Neural cell (in vitro differentiated cells): Measurements from ENCODE around the gene ACYP2. TPM values are rescaled to one million over a fixed set of nuclear protein-coding genes. Genes with fewer than 3 reads are reported as not detected.

ENCODE experiments used
- H2AFZ ChIP-seq: fragments of 200-600, 300-800 bp; sonication (generic), shearing (Covaris generic); 2 replicates; pipeline ENCODE4 v1.6.0; 2014; ENCODE audit warnings: low read depth, mild to moderate bottlenecking, antibody characterized with exemption, low read length, moderate library complexity
- H3F3A ChIP-seq: fragments of 200-600 bp; shearing (Covaris generic); 2 replicates; pipeline ENCODE4 v1.6.1; 2016; ENCODE audit warnings: mild to moderate bottlenecking, moderate library complexity, mixed read lengths, antibody characterized with exemption, low read length; ENCODE audit not compliant: insufficient read depth, poor library complexity, severe bottlenecking
- H3K27ac ChIP-seq: fragments of 200-600, 300-800 bp; sonication (generic), shearing (Covaris generic); 2 replicates; pipeline ENCODE4 v1.5.1; 2014; ENCODE audit warnings: mild to moderate bottlenecking, low read length, moderate library complexity
- H3K27me3 ChIP-seq: fragments of 300-800, 200-600 bp; sonication (generic), shearing (Covaris generic); 2 replicates; pipeline ENCODE4 v1.6.0; 2014; ENCODE audit warnings: mild to moderate bottlenecking, low read depth, low read length, moderate library complexity; ENCODE audit not compliant: insufficient read depth
- H3K36me3 ChIP-seq: fragments of 300-800, 200-600 bp; sonication (generic), shearing (Covaris generic); 2 replicates; pipeline ENCODE4 v1.5.1; 2014; ENCODE audit warnings: mild to moderate bottlenecking, antibody characterized with exemption, low read length, moderate library complexity; ENCODE audit not compliant: insufficient read depth
- H3K4me2 ChIP-seq: fragments of 300-800, 200-600 bp; sonication (generic), shearing (Covaris generic); 2 replicates; pipeline ENCODE4 v1.6.0; 2014; ENCODE audit warnings: mild to moderate bottlenecking, low read length
- H3K4me3 ChIP-seq: fragments of 300-800, 200-600 bp; sonication (generic), shearing (Covaris generic); 2 replicates; pipeline ENCODE4 v1.5.1; 2014; ENCODE audit warnings: mild to moderate bottlenecking, low read length, moderate library complexity
- H3K79me2 ChIP-seq: fragments of 200-600 bp; shearing (Covaris generic); replicated peaks from 2 replicates; pipeline ENCODE4 v1.6.0; 2014; ENCODE audit warnings: mild to moderate bottlenecking, low read length, moderate library complexity; ENCODE audit not compliant: insufficient read depth
- H3K9ac ChIP-seq: fragments of 300-800, 200-600 bp; sonication (generic), shearing (Covaris generic); 2 replicates; pipeline ENCODE4 v1.6.1; 2016; ENCODE audit warnings: mild to moderate bottlenecking, low read length, mixed read lengths
- H3K9me2 ChIP-seq: fragments of 200-600 bp; shearing (Covaris generic); 2 replicates; pipeline ENCODE4 v1.6.1; 2016; ENCODE audit warnings: mild to moderate bottlenecking, low read length, mixed read lengths; ENCODE audit not compliant: insufficient read depth
- H3K9me3 ChIP-seq: fragments of 200-600, 300-800 bp; sonication (generic), shearing (Covaris generic); 2 replicates; pipeline ENCODE4 v1.6.1; 2016; ENCODE audit warnings: mild to moderate bottlenecking, mixed run types, low read length, moderate library complexity, mixed read lengths
- H4K20me1 ChIP-seq: fragments of 200-600 bp; shearing (Covaris generic); 2 replicates; pipeline ENCODE4 v1.6.1; 2016; ENCODE audit warnings: mild to moderate bottlenecking, mixed run types; ENCODE audit not compliant: insufficient read depth
- EP300 ChIP-seq: fragments of 450-650 bp; conservative IDR thresholded peaks from 2 replicates; pipeline ENCODE4 v1.6.1; 2014; ENCODE audit warnings: antibody characterized with exemption, mild to moderate bottlenecking, moderate library complexity; ENCODE audit not compliant: poor library complexity, severe bottlenecking
- EZH2 ChIP-seq: fragments of 200-600, 300-800 bp; shearing (Covaris generic), sonication (generic); IDR thresholded peaks from 2 replicates; pipeline ENCODE4 v1.6.1; 2014; ENCODE audit warnings: antibody characterized with exemption, low read length, borderline replicate concordance, mild to moderate bottlenecking; ENCODE audit not compliant: insufficient read depth, poor library complexity, severe bottlenecking
- MXI1 ChIP-seq: fragments of 450-650 bp; conservative IDR thresholded peaks from 2 replicates; pipeline ENCODE4 v1.6.1; 2014; ENCODE audit warnings: antibody characterized with exemption, mild to moderate bottlenecking; ENCODE audit not compliant: poor library complexity, severe bottlenecking
- POLR2AphosphoS5 ChIP-seq: IDR thresholded peaks from 2 replicates; pipeline ENCODE4 v1.6.1; 2012
- RAD21 ChIP-seq: fragments of 450-650 bp; conservative IDR thresholded peaks from 2 replicates; pipeline ENCODE4 v1.6.1; 2014; ENCODE audit warnings: antibody characterized with exemption, mild to moderate bottlenecking, moderate library complexity
- SMC3 ChIP-seq: fragments of 450-650 bp; conservative IDR thresholded peaks from 2 replicates; pipeline ENCODE4 v1.6.1; 2014; ENCODE audit warnings: antibody characterized with exemption, mild to moderate bottlenecking, moderate library complexity; ENCODE audit not compliant: poor library complexity
- TAF1 ChIP-seq: IDR thresholded peaks from 2 replicates; pipeline ENCODE4 v1.6.1; 2012; ENCODE audit warnings: low read depth
- polyA plus RNA-seq: library from polyadenylated mRNA; depleted of rRNA; stranded (reverse); fragments of >200 nt; gene quantifications from 2 replicates; pipeline ENCODE4 v1.2.3, GENCODE V29; 2014
- TF ChIP-seq, protein P1 (sequence below): fragments of 450-650 bp; IDR thresholded peaks from 2 replicates; pipeline ENCODE4 v1.5.1; 2014; ENCODE audit warnings: antibody characterized with exemption, mild to moderate bottlenecking, moderate library complexity; ENCODE audit not compliant: poor library complexity, severe bottlenecking
- TF ChIP-seq, protein P2 (sequence below): IDR thresholded peaks from 2 replicates; pipeline ENCODE4 v1.6.1; 2012; ENCODE audit warnings: borderline replicate concordance

ACYP2 gene
- polyA plus RNA-seq, 1 donor from 2014 or later = 48.2 TPM

DNA sequence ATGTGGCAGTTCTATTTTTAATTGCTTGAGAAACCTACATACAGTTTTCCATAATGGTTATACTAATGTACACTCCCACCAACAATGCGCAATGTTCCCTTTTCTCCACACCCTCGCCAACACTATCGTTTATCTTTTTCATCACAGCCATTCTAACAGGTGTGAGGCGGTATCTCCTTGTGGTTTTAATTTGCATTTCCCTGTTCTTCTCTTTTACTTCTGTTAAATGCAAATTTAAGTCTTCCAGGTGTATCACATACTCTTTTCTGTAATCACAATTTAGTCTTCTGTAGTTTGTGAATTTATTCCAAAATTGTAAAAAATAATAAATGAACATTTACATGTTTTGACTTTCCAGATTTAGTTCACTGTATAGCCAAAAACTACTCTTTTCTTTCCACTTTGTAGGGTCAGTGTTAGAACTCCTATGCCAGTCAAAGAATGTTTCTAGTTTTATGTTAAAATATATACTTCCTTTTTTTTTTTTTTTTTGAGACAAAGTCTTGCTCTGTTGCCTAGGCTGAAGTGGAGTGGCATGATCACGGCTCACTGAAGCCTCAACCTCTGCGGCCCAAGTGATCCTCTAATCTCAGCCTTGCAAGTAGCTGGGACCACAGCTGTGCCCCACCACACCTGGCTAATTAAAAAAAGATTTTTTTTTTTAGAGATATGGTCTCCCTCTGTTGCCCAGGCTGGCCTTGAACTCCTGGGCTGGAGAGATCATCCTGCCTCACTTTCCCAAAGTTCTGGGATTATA lies 15.4 kb upstream of the ACYP2 start:
- Histone ChIP-seq H3K27me3 (no peaks in the 10 kb centered on the region), H3K9ac (no peak overlapping the region), H3K79me2 (no peaks in the 10 kb centered on the region), H3K36me3 (no peaks in the 10 kb centered on the region), H3K9me2 (no peaks in the 10 kb centered on the region), H3K27ac (no peak overlapping the region), H3F3A (no peaks in the 10 kb centered on the region), H2AFZ (no peak overlapping the region), H3K4me2 (no peak overlapping the region), H3K4me3 (no peak overlapping the region), H4K20me1 (no peaks in the 10 kb centered on the region), H3K9me3 (no peaks in the 10 kb centered on the region)
- TF ChIP-seq TAF1 (no peak), SMC3 (no peak), EZH2 (no peak), POLR2AphosphoS5 (no peak), MXI1 (no peak), EP300 (no peak), RAD21 (no peak)
- TF ChIP-seq, protein P1, sequence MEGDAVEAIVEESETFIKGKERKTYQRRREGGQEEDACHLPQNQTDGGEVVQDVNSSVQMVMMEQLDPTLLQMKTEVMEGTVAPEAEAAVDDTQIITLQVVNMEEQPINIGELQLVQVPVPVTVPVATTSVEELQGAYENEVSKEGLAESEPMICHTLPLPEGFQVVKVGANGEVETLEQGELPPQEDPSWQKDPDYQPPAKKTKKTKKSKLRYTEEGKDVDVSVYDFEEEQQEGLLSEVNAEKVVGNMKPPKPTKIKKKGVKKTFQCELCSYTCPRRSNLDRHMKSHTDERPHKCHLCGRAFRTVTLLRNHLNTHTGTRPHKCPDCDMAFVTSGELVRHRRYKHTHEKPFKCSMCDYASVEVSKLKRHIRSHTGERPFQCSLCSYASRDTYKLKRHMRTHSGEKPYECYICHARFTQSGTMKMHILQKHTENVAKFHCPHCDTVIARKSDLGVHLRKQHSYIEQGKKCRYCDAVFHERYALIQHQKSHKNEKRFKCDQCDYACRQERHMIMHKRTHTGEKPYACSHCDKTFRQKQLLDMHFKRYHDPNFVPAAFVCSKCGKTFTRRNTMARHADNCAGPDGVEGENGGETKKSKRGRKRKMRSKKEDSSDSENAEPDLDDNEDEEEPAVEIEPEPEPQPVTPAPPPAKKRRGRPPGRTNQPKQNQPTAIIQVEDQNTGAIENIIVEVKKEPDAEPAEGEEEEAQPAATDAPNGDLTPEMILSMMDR = no peak
- TF ChIP-seq, protein P2, sequence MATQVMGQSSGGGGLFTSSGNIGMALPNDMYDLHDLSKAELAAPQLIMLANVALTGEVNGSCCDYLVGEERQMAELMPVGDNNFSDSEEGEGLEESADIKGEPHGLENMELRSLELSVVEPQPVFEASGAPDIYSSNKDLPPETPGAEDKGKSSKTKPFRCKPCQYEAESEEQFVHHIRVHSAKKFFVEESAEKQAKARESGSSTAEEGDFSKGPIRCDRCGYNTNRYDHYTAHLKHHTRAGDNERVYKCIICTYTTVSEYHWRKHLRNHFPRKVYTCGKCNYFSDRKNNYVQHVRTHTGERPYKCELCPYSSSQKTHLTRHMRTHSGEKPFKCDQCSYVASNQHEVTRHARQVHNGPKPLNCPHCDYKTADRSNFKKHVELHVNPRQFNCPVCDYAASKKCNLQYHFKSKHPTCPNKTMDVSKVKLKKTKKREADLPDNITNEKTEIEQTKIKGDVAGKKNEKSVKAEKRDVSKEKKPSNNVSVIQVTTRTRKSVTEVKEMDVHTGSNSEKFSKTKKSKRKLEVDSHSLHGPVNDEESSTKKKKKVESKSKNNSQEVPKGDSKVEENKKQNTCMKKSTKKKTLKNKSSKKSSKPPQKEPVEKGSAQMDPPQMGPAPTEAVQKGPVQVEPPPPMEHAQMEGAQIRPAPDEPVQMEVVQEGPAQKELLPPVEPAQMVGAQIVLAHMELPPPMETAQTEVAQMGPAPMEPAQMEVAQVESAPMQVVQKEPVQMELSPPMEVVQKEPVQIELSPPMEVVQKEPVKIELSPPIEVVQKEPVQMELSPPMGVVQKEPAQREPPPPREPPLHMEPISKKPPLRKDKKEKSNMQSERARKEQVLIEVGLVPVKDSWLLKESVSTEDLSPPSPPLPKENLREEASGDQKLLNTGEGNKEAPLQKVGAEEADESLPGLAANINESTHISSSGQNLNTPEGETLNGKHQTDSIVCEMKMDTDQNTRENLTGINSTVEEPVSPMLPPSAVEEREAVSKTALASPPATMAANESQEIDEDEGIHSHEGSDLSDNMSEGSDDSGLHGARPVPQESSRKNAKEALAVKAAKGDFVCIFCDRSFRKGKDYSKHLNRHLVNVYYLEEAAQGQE = no peak

DNA sequence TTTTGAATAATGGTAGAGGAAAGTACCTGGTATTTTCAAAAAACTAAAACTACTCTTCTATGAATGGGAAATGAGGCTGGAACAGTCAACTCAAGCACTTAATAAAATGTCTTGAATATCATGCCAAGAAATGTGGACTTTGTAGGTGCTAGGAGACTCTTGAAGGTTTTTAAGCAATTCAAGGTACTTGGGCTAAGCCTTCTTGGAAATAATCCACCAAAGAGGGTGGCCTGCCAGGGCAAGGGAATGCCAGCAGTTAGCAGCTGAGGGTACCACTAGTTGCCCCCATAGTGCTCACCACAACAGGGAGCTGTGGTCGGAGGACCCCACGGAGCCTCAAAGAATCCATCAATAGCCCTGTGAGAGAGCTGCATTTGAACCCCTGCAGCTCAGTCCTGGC lies 14.6 kb upstream of the ACYP2 start:
- Histone ChIP-seq H3K9me2 (no peaks in the 10 kb centered on the region), H3F3A (no peaks in the 10 kb centered on the region), H2AFZ (no peak overlapping the region), H3K9ac (no peak overlapping the region), H3K4me2 (no peak overlapping the region), H3K9me3 (no peaks in the 10 kb centered on the region), H4K20me1 (no peaks in the 10 kb centered on the region), H3K36me3 (no peaks in the 10 kb centered on the region), H3K4me3 (no peak overlapping the region), H3K27me3 (no peaks in the 10 kb centered on the region), H3K27ac (no peak overlapping the region), H3K79me2 (no peaks in the 10 kb centered on the region)
- TF ChIP-seq, protein P2 = no peak
- TF ChIP-seq EZH2 = no peak
- TF ChIP-seq POLR2AphosphoS5 = no peak
- no peak for TF ChIP-seq SMC3
- no peak for TF ChIP-seq TAF1
- TF ChIP-seq, protein P1 = no peak
- TF ChIP-seq EP300 = no peak
- no peak for TF ChIP-seq RAD21
